GM18858 (cell line): Measurements from ENCODE around the gene ARSJ.
"Not testable (repeated sequence)": the region's sequence is repeated elsewhere in the genome, so short reads cannot be mapped to it uniquely, and the experiment has no call there.

Experiments used
- ATAC-seq: cut with Tn5 transposase; IDR thresholded peaks from one replicate; pipeline ENCODE4 v1.9.1; 2021; ENCODE audit not compliant: unreplicated experiment

Gene ARSJ

DNA sequence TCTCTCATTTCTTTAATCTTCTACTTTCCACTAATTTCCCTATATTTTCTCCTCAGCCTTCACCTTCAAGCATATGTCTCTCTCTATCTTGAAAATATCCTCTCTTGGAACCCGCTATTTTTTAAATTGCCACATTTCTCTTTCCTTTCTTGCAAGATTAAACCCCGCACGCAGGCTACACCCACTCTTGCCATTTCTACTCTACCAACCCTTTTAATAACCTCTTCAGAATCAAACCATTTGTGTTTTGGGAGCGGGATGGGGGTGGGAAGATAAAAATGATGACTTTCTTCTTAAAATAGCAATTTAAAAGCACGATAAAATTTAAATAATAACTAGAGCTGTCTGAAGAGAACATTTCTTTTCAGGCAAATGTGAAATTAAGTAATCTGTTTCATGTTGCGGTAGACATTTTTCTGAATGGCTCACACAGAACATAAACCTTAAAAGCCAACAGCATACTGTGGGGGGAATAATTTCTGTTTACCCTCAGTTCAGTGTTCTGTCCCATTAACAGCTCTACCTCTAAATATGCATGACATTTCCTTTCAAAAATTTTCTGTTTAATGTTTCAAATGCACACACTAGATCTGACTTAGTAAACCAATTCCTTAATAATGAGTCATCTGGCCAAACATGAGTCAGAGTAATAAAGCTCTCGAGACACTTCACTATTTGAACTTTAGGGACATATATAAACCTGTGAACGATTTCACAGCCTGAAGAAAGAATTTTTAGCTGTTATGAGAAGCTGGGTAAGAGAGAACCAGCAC is 20.5 kb downstream of the ARSJ start:
- no peak for ATAC-seq

GRCh38 chr4:113957956-113958355 is 21.5 kb downstream of the ARSJ start:
- ATAC-seq, result no peak

- ATAC-seq, result peak; percentile 50
These were observed 23.5 kb downstream of the ARSJ start for GRCh38 chr4:113955948-113956347.

DNA sequence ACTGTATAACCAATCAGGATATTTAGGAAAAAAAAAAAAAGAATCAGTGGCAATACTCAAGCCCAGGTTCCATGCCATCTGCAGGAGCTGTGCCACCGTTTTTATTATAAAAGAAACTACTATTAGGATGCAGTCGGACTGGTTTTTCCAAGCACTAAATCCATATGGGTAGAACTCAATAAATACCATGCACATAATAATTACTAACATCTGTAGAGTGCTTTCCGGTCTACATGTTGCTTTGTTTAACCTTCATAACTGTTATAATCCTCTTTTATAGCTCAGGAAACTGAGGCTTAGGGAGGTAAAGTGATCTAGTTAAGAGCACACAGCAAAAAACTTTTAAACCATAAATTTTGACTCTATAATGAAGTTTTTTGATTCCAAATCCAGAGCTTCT is 24.0 kb downstream of the ARSJ start:
- no peak for ATAC-seq

- no peak for ATAC-seq
These were observed 25.6 kb downstream of the ARSJ start for GRCh38 chr4:113953888-113954287.

DNA sequence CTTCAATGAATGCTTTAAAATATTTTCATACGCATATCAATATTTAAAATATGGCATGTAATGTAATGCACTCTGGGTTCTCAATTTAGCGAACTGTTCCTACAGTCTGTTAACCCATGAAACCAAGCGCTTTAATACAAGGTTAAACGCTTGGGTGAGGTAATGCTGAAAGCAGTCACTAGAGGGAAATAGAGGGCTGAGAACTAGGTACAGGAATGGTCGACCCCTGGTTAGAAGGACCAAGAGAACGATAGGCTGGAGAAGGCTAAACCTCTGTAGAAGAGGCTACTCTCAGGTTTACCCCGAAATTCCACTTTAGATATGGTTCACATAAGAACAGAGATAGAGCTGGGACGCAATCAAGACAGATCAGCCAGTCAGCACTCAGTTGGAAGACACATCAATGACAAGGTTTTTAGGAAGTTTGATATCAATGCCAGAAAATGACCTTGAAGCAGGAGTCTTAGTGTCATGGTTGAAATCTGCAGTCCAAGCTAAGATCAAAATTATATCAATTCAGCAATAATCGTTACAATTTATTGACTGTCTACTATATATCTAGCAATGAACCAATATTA is 26.9 kb downstream of the ARSJ start:
- peak; percentile 92 for ATAC-seq

DNA sequence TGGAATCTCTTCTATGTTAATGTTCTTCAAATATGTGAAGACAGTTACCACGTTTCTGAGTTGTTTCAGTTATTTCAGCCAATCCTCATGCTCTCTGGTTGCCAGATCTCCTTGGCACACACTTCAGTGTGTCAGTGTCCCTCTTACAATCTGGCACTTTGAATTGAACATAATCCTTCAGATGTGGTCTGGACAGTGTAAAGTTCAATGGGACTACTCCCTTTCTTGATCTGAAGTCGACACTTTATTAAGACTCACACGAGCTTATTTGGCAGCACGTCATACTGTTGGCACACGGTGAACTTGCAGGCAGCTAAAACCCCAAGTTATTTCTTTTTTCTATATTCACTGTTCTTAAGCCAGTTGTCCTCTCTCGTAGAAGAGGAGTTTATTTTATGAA is 28.2 kb downstream of the ARSJ start:
- no peak for ATAC-seq

DNA sequence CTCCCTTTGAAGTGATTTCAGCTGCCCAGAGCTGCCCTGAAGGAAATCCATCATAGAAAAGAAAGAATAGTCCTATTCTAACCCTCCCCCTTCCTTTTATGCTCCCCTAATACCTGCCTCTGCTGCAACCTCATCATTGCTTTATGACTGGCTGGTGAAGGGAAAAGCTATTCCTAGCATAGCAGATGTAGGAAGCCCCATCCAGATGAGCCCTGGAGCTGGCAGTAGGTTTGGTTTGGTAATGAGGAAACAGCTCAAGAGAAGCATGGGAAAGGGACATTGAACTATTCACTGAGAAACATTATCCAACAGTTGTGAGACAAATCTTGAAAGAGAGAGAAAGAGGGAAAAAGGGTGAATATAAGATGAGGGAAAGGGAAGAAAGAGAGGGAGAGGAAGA is 29.2 kb downstream of the ARSJ start:
- no peak for ATAC-seq

GRCh38 chr4:113947484-113947883 is 32.0 kb downstream of the ARSJ start:
- no peak for ATAC-seq

DNA sequence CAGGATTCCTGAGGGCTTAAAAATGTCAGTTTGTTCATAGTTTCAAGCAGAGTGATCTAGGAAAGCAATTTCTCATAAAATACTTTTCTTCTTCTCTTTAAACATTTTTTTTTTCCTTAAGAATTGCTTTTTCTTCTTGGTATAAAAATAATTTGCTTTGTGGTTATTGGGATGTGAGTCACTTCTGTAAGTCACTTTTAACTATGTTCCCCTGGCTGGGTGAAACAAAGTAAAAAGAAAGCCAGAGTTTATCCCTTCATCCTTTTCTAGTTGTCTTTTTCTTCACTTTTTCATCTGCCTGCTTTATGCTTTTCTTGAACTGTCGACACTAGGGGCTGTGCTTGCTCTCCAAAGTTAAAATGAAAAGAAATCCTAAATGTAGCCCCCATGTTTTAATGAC is 33.5 kb downstream of the ARSJ start:
- no peak for ATAC-seq

DNA sequence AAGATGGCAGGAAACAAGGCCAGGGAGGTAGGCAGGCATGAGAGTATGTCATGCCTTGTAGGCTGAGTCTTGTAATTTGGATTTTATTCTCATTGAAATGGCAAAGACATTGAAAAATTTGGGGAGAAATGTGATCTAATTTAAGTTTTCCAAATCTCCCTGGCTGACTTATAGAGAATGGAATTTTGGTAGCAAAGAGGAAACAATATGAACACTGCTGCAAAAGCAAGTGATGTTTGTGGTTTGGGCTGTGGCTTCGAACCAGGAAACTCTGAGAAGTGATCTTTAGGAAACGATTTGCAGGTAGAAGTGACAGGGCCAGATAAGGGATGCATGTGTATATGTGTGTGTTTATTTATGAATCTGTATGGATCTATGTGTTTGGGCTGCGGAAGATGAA is 35.6 kb downstream of the ARSJ start:
- ATAC-seq, result no peak

DNA sequence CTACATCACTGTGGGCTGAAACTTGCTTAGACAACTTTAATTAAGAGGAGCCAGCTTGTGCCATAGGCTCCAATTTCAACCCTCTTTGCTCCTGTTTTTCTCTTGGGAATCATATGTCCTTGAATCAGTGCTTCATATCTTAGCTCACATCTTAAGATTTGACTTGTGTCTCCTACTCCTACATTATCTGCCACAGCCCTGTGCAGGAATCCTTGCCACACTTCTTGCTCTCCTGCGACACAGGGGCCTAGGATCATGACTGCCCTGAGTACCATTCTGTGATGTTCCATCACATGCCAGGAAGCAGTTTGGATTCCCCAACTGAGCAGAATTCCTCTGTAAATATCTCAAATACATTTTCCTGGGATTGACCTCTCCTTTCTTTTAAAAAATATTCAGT is 36.4 kb downstream of the ARSJ start:
- no peak for ATAC-seq

- no peak for ATAC-seq
These were observed 37.6 kb downstream of the ARSJ start for GRCh38 chr4:113941836-113942235.

DNA sequence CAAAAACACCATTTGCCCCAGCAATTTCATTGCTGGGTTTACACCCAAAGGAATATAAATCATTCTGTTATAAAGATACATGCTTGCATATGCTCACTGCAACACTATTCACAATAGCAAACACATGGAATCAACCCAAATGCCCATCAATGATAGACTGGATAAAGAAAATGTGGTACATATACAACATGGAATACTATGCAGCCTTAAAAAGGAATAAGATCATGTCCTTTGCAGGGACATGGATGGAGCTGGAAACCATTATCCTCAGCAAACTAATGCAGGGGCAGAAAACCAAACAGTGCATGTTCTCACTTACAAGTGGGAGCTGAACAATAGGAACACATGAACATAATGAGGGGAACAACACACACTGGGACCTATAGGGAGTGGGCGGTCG is 39.3 kb downstream of the ARSJ start:
- not testable (repeated sequence) for ATAC-seq

DNA sequence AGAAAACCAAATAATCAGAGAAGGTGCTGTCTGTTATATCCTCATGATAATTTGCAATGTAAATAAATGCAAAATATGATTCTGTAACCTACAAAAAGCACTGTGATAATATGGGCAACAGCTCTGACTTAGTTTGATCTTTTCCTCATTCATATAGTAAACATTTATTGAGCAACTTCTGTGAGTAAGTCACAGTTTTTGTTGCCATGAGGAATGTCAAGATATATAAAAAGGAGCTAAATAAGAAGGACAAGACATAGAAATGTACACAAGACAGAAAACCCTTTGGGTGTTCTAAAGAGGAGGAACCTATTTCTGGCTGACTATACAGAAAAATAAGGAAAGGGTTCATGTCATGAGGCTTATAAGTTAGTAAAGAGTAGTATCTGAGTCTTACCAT is 44.3 kb downstream of the ARSJ start:
- ATAC-seq, result no peak

- not testable (repeated sequence) for ATAC-seq
These were observed 54.7 kb downstream of the ARSJ start for GRCh38 chr4:113924706-113925105.

- no peak for ATAC-seq
These were observed 58.2 kb downstream of the ARSJ start for GRCh38 chr4:113921089-113921794.

DNA sequence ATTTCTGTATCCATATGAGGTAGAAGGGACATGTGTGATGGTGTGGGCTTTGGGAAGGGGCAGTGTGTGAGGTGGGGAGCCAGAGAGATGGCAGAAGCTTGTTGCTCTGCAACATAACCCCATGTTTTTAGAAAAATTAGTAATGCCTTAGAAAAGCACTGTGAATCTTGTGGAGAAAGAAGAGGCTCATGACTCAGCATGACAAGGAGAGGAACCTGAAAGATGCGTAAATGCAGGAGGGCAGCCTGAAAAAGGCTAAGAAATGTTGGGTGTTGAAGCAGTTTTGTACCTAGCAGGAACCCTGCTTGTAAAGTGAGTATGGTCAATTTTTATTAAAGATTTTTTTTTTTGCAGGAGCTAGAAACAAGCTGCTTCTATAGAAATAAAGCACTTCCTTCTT is 59.8 kb downstream of the ARSJ start:
- no peak for ATAC-seq

- no peak for ATAC-seq
These were observed 60.3 kb downstream of the ARSJ start for GRCh38 chr4:113919145-113919544.

GRCh38 chr4:113908829-113909228 is 70.6 kb downstream of the ARSJ start:
- no peak for ATAC-seq

- ATAC-seq, result no peak
These were observed 71.9 kb downstream of the ARSJ start for GRCh38 chr4:113907559-113907958.

DNA sequence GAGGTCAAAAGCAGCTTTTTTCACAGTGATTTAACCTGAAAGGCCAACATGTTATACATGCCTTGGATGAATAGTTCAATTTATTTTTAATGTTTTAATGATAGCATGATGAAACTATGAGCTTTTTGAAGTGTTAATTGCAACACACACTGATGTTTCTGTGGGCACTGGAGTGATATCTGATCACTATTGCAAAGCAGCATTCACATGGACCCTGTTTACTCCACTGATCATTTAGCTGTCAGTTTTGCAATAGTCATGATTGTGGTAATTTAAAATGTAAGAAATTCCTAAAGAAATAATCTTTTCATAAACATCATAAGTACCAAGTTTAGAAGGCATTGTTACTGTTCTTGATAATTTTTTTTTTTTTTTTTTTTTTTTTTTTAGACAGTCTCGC is 74.1 kb downstream of the ARSJ start:
- ATAC-seq, result no peak
